GM18519 (cell line): ENCODE data around the gene PLIN4.
"Not testable (repeated sequence)": the region's sequence is repeated elsewhere in the genome, so short reads cannot be mapped to it uniquely, and the experiment has no call there.

ENCODE experiments used
- ATAC-seq: cut with Tn5 transposase; IDR thresholded peaks from one replicate; pipeline ENCODE4 v1.9.1; 2021; ENCODE audit warnings: mild to moderate bottlenecking, moderate library complexity; ENCODE audit not compliant: unreplicated experiment, low FRiP score

The PLIN4 gene

DNA sequence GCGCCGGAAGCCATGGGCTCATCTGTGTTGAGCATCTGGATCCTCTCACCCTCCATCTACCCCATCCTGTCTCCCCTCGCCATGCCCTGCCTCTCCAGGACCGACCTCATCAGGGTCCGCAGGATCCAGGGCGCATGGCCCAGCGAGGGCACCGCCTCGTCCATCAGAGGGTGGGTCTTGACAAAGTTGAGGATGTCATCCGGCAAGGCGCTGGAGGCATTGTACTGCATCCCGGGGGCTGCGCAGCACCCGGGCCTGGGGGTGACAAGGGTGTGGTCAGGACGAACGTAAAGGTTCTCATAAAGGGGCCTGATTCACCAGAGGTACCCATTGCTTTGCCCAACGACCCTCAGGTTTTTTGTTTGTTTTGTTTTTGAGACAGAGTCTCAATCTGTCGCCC, 31.7 kb upstream of the PLIN4 start:
- ATAC-seq = no peak

GRCh38 chr19:4548238-4548584, 29.9 kb upstream of the PLIN4 start:
- no peak for ATAC-seq

DNA sequence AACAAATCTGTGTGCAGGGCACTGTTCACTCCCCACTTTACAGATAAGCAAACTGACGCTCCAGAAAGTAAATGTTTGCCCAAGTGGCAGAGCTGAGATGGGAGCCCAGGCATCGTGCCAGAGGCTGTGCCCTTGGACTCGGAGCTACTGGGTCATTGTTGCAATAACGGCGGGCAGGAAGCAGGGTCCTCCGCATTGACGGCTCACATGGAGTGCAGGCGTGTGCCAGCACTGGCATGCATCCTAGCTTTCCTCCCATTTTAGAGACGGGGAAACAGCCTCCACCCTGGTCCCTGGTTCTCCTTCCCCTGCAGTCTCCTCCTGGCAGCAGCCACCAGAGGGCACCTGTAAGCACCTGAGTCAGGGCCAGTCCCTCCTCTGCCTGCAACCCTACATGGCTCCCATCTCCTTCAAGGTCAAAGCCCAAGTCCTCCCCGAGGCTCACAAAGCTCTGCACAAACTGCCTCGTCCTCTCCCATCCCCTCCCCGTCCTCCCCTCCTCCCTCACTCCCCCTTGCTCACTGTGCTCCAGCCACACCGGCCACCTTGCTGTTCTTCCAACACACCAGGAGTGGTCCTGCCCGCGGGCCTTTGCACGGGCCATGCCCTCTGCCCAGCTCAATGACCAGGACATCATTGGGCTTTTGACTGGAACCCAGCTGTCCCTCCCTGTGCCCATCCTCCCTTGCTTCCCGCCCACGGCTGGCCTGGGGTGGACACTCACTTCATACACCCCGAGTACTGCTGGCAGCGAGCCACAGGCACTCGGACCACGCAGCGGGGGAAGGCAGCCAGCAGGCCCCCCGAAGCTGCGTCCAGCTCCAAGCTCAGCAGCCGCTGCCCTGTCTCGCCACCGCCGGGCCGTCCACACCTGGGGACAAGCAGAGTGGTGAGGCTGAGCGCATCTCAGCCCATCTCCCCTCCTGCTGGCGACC, 29.3 kb upstream of the PLIN4 start:
- ATAC-seq = no peak

GRCh38 chr19:4543842-4544647, 25.8 kb upstream of the PLIN4 start:
- ATAC-seq = no peak

GRCh38 chr19:4542896-4543841, 24.9 kb upstream of the PLIN4 start:
- ATAC-seq = no peak

- ATAC-seq = not testable (repeated sequence)
Observed at GRCh38 chr19:4541806-4542145, 23.5 kb upstream of the PLIN4 start.

DNA sequence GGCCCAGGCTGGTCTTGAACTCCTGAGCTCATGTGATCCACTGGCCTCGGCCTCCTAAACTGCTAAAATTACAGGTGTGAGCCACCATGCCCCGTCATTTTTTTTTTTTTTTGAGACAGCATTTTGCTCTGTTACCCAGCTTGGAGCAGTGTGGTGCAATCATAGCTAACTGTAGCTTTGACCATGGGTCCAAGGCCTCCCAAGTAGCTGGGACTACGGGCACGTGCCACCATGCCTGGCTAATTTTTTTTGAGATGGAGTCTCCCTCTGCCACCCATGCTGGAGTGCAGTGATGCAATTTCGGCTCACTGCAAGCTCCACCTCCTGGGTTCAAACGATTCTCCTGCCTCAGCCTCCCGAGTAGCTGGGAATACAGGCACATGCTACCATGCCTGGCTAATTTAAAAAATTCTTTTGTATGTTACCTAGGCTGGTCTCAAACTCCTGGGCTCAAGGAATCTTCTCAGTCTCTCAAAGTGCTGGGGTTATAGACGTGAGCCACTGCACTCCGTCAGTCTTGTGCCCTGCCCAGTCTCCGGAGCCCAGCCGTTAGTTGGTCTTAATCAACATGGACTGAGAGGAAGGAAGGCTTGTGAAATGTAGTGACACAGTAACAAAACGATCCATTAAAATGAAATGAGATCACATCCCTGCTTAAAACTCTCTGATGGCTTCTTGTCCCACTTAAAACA, 23.0 kb upstream of the PLIN4 start:
- no peak for ATAC-seq

GRCh38 chr19:4539693-4540581, 21.7 kb upstream of the PLIN4 start, which contains the start of gene LRG1:
LRG1 (minus strand) TSS chr19:4540036; CDS start chr19:4540013, 23 bp downstream.
- ATAC-seq = no peak

DNA sequence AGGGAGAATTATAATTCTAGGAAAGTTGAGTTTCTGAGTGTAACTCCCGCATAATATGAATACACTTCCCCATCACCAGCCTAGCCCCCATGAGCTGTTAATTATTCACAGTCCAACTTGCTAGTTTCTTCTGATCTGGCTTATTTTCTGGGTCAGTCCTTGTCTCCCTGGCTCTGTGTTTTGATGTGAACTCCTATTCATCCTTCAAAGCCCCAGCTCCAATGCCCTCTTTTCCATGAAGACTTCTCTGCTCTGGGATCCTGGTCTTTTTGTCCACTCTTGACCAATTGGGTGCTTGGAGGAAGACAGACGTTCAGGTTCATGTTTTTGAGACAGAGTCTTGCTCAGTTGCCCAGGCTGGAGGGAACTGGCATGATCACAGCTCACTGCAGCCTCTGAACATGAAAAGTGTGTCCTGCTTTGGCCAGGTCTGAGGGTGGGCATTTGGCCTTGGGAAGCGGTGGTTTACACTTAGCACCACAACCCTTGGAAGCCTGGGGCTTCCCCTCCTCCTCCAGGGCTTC, 20.9 kb upstream of the PLIN4 start:
- ATAC-seq = no peak

DNA sequence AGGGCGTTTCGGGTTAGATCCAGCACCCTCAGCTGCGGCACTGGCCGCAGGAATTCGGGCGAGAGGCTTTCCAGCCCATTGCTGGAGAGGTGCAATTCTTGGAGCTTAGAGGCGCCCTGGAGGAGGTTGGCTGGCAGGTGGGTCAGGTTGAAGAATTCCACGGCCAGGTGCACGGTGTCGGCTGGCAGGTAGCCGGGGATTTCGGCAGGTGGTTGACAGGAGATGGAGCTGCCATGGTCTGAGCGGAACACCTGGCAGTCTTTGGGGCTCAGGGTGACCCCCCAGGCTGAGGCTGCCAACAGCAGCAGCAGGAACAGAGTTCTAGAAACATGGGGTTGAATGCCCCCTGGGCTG, 20.3 kb upstream of the PLIN4 start:
- ATAC-seq = no peak

GRCh38 chr19:4537953-4538600, 19.8 kb upstream of the PLIN4 start:
- no peak for ATAC-seq

DNA sequence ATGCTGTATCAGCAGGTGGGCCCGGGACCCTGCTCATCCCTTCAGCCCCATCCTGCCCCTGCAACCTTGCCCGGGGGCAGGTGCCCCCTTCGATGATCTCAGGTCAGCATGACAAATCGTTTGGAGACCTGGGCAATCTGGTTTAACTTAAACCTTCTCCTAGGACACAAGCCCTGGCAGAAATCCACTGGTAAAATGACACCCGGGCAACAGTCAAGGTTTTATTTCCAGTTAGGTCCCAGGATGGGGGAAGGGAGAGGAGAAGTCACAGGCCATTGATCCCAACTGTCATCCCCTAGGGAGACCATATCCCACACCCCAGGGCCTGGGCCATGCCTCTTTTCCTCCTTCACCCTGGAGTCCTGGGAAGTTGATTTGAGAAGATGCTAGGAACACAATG, 18.5 kb upstream of the PLIN4 start:
- no peak for ATAC-seq

- ATAC-seq = no peak
Observed at GRCh38 chr19:4534836-4535658, 16.8 kb upstream of the PLIN4 start, which contains the start of gene PLIN5. PLIN5 (minus strand) TSS chr19:4535224; CDS start chr19:4534074, 1,150 bp downstream.

- ATAC-seq = no peak
Observed at GRCh38 chr19:4533835-4534424, 15.6 kb upstream of the PLIN4 start.

DNA sequence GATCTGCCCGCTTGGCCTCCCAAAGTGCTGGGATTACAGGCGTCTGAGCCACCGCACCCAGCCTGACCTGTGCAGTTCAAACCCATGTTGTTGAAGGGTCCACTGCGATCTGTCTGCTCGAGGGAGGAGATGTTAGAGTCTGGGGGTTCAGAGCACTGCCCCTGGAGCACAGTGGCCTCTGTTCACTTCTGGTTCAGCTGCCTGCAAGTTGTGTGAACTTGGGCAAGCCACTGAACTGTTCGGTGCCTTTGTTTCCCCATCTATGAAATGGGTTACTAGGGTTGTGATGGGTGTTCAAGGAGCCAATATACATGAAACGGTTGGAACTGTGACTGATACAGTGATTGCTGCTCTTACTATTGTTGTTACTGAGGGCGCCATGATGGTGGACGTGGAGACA, 15.0 kb upstream of the PLIN4 start:
- ATAC-seq = no peak

DNA sequence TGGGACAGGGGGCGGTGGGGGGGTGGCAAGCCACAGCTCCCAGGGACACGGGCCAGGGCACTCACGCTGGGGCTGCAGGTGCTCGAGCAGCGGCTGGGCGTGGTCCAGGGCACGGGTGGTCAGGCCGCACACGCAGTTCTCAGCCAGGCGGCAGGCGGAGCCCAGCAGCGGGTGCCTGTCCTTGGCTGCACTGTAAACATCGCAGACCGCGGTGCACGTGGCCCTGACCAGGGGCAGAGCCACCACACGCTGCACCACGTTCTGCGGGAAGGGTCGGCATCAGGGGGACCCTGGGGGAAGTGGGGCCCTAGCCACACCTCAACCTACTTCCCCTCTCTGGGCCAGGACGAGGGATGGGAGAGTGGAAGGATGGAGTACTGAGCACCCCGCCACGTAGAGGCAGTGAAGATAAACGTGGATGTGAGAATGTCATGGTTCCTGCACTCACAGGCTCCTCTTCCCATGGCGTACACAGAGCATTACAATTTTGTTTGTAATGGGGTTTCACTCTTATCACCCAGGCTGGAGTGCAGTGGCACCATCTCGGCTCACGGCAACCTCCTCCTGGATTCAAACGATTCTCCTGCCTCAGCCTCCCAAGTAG, 13.4 kb upstream of the PLIN4 start:
- ATAC-seq = no peak
